ENCODE results near the gene SYTL4. TPM values are rescaled to one million over a fixed set of nuclear protein-coding genes. Genes with fewer than 3 reads are reported as not detected.

The SYTL4 gene
- total and polyA plus RNA-seq, 2 experiments from 2014 or later: 0.28 TPM; not detected in 1

GRCh38 chrX:100695991-100696390 is 35.9 kb downstream of the SYTL4 start (continued):
- TF ChIP-seq, protein P1, sequence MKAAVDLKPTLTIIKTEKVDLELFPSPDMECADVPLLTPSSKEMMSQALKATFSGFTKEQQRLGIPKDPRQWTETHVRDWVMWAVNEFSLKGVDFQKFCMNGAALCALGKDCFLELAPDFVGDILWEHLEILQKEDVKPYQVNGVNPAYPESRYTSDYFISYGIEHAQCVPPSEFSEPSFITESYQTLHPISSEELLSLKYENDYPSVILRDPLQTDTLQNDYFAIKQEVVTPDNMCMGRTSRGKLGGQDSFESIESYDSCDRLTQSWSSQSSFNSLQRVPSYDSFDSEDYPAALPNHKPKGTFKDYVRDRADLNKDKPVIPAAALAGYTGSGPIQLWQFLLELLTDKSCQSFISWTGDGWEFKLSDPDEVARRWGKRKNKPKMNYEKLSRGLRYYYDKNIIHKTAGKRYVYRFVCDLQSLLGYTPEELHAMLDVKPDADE (IDR thresholded peaks at IDR 0.05): no peak
- TF ChIP-seq CTCF (conservative IDR thresholded peaks at IDR 0.05; ENCODE audit: low read depth in 2 of 2) (no peak), ZNF114 (CRISPR knock-in tag; IDR thresholded peaks at IDR 0.05) (no peak), EZH2phosphoT487 (IDR thresholded peaks at IDR 0.05; ENCODE audit: unreplicated experiment) (no peak), CREB1 (CRISPR knock-in tag; IDR thresholded peaks at IDR 0.05; ENCODE audit: low read depth) (no peak), NANOG (IDR thresholded peaks at IDR 0.05; ENCODE audit: borderline replicate concordance) (no peak)
- TF ChIP-seq, protein P2, sequence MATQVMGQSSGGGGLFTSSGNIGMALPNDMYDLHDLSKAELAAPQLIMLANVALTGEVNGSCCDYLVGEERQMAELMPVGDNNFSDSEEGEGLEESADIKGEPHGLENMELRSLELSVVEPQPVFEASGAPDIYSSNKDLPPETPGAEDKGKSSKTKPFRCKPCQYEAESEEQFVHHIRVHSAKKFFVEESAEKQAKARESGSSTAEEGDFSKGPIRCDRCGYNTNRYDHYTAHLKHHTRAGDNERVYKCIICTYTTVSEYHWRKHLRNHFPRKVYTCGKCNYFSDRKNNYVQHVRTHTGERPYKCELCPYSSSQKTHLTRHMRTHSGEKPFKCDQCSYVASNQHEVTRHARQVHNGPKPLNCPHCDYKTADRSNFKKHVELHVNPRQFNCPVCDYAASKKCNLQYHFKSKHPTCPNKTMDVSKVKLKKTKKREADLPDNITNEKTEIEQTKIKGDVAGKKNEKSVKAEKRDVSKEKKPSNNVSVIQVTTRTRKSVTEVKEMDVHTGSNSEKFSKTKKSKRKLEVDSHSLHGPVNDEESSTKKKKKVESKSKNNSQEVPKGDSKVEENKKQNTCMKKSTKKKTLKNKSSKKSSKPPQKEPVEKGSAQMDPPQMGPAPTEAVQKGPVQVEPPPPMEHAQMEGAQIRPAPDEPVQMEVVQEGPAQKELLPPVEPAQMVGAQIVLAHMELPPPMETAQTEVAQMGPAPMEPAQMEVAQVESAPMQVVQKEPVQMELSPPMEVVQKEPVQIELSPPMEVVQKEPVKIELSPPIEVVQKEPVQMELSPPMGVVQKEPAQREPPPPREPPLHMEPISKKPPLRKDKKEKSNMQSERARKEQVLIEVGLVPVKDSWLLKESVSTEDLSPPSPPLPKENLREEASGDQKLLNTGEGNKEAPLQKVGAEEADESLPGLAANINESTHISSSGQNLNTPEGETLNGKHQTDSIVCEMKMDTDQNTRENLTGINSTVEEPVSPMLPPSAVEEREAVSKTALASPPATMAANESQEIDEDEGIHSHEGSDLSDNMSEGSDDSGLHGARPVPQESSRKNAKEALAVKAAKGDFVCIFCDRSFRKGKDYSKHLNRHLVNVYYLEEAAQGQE (IDR thresholded peaks at IDR 0.05; ENCODE audit: unreplicated experiment): no peak

DNA sequence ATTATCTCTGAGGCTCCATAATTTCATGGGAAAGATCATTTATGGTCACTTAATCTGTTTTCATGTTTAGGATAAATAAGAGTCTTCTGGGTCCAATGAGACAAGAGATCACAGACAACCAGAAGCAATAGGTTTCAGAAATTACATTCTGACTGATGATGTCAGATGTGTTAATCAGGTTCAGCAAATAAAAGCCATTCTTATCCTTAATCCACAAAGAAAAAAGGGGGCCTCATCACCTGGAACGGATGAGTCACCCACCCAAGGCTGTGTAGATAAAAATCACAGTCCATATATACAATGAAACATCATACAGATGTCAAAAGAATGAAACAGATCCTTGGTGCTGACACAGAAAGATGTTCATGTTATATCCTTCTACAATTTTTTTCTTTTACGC is 36.6 kb downstream of the SYTL4 start:
- Histone ChIP-seq H2AFZ (no peak overlapping the region), H3K4me3 (no peak overlapping the region), H3K4me2 (no peak overlapping the region), H3K79me2 (replicated peaks; ENCODE audit: insufficient read depth) (no peaks in the 10 kb centered on the region), H3K9me2 (ENCODE audit: insufficient read depth) (no peaks in the 10 kb centered on the region), H3K27me3 (ENCODE audit: insufficient read depth) (no peaks in the 10 kb centered on the region), H4K20me1 (replicated peaks; ENCODE audit: insufficient read depth) (no peaks in the 10 kb centered on the region), H3K4me1 (ENCODE audit: insufficient read depth) (no peaks in the 10 kb centered on the region), H3F3A (replicated peaks; ENCODE audit: low read depth) (no peaks in the 10 kb centered on the region), H3K36me3 (ENCODE audit: insufficient read depth) (no peaks in the 10 kb centered on the region), H3K27ac (ENCODE audit: low read depth) (no peak overlapping the region)
- Mint-ChIP-seq H3K4me3 (no peak overlapping the region), H3K36me3 (ENCODE audit: low read depth) (no peaks in the 10 kb centered on the region), H3K27ac (no peak overlapping the region), H3K4me1 (no peaks in the 10 kb centered on the region), H3K27me3 (ENCODE audit: insufficient read depth, low read depth, poor library complexity) (peaks cover 2% of the 10 kb centered on the region), H3K9me3 (no peaks in the 10 kb centered on the region)
- no peak for ATAC-seq
- DNase-seq (ENCODE audit: low spot score): no peak
- TF ChIP-seq EZH2 (IDR thresholded peaks at IDR 0.05; ENCODE audit: low read depth, unreplicated experiment) (no peak), CREB1 (CRISPR knock-in tag; IDR thresholded peaks at IDR 0.05; ENCODE audit: low read depth) (no peak), CTCF (conservative IDR thresholded peaks at IDR 0.05; ENCODE audit: low read depth in 2 of 2) (no peak), ZNF331 (CRISPR knock-in tag; IDR thresholded peaks at IDR 0.05; ENCODE audit: low read depth) (no peak), EZH2phosphoT487 (IDR thresholded peaks at IDR 0.05; ENCODE audit: unreplicated experiment) (no peak), STAT1 (IDR thresholded peaks at IDR 0.05; ENCODE audit: unreplicated experiment) (no peak)
- TF ChIP-seq, protein P1 (IDR thresholded peaks at IDR 0.05): no peak
